ENCODE results near the gene ACAA2. TPM values are rescaled to one million over a fixed set of nuclear protein-coding genes. Genes with fewer than 3 reads are reported as not detected.

ACAA2 gene
- polyA plus RNA-seq, 1 donor (not counting 4 experiments of a cell fraction or from before 2014, with no cell fraction given) = 2.3 TPM

DNA sequence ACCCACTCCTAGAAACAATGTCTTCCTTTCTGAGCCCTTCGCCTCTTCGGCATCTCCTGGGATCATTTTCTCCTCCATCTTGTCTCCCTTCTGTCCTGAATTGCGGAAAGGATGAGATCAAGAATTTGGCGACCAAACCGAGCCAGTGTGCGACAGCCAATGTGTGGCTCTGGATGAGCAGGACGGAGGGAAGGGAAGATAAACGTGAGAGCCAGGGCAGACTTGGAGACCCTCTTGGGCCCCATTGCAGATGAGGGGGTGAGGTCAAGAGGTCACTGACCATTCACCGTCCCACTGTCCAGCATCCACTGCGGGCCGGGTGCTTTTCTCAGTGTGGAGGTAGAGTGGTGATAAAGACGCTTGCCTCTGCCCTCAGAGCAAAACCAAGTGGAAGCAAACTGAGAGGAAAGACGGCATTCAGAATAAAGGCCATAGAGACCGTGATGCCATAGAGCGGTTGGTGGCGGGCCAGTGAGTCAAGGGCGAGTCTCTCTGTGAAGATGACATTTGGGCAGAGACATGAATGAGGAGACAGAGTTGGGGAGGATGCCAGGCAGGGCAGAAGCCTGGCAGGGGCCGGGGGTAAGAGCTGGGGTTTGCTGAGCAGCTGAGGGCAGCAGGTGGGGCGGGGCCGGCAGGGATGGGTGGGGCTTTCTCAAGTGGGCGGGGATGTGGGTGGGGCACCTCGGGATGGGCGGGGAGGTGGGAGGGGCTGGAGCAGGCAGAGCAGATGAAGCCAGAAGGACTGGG, 55.6 kb downstream of the ACAA2 start:
- Histone ChIP-seq H4K20me1 (ENCODE audit: control insufficient read depth, extremely low read depth, insufficient read depth, low read length) (no peaks in the 10 kb centered on the region), H3K9me1 (ENCODE audit: control insufficient read depth, extremely low read depth, insufficient read depth, low read length) (no peaks in the 10 kb centered on the region), H2AFZ (ENCODE audit: control insufficient read depth, low read length) (no peak overlapping the region), H3K27me3 (ENCODE audit: control insufficient read depth, extremely low read depth, insufficient read depth, low read length) (no peaks in the 10 kb centered on the region), H3K4me1 (ENCODE audit: control insufficient read depth, extremely low read depth, insufficient read depth, low read length) (peaks cover 7% of the 10 kb centered on the region), H3K27ac (ENCODE audit: control insufficient read depth, insufficient read depth, low read length) (no peak overlapping the region), H3K79me2 (ENCODE audit: control insufficient read depth, insufficient read depth, low read length) (no peaks in the 10 kb centered on the region), H3K9ac (ENCODE audit: control insufficient read depth, extremely low read depth, insufficient read depth, low read length) (no peak overlapping the region), H3K9me3 (ENCODE audit: control insufficient read depth, low read depth, low read length) (no peaks in the 10 kb centered on the region), H3K4me2 (ENCODE audit: control insufficient read depth, extremely low read depth, insufficient read depth, low read depth, low read length) (no peak overlapping the region), H3K36me3 (ENCODE audit: control insufficient read depth in 2 of 2, extremely low read depth in 1 of 2, insufficient read depth in 2 of 2, low read length in 2 of 2) (no peaks in the 10 kb centered on the region), H3K4me3 (ENCODE audit: control insufficient read depth in 2 of 3, extremely low read depth in 1 of 3, insufficient read depth in 2 of 3, low read depth in 1 of 3, low read length in 3 of 3) (no peak overlapping the region)
- no peak for DNase-seq (ENCODE audit: low read depth, low spot score)
- dilution Hi-C loops (cut with MboI; ENCODE audit: extremely low pct_ligation_motif_present, low sequenced_read_pairs) = no loop called here
- TF ChIP-seq EZH2 (IDR thresholded peaks at IDR 0.05; ENCODE audit: low read length) = no peak
- TF ChIP-seq, protein P1, sequence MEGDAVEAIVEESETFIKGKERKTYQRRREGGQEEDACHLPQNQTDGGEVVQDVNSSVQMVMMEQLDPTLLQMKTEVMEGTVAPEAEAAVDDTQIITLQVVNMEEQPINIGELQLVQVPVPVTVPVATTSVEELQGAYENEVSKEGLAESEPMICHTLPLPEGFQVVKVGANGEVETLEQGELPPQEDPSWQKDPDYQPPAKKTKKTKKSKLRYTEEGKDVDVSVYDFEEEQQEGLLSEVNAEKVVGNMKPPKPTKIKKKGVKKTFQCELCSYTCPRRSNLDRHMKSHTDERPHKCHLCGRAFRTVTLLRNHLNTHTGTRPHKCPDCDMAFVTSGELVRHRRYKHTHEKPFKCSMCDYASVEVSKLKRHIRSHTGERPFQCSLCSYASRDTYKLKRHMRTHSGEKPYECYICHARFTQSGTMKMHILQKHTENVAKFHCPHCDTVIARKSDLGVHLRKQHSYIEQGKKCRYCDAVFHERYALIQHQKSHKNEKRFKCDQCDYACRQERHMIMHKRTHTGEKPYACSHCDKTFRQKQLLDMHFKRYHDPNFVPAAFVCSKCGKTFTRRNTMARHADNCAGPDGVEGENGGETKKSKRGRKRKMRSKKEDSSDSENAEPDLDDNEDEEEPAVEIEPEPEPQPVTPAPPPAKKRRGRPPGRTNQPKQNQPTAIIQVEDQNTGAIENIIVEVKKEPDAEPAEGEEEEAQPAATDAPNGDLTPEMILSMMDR (optimal IDR thresholded peaks at IDR 0.05 in 1 of 3, IDR thresholded peaks at IDR 0.05 in 1 of 3, conservative IDR thresholded peaks at IDR 0.05 in 1 of 3; ENCODE audit: extremely low read depth in 1 of 3, insufficient read depth in 2 of 3, low read length in 3 of 3) = no peak
- FAIRE-seq = no peak

GRCh38 chr18:49756671-49757362, 56.5 kb downstream of the ACAA2 start:
- H3K27me3 ChIP-seq (ENCODE audit: control insufficient read depth, extremely low read depth, insufficient read depth, low read length) = no peaks in the 10 kb centered on the region
- DNase-seq (ENCODE audit: low read depth, low spot score) (no peak), FAIRE-seq (no peak)
- no peak overlapping the region for H3K4me2 ChIP-seq (ENCODE audit: control insufficient read depth, extremely low read depth, insufficient read depth, low read depth, low read length)
- TF ChIP-seq EZH2 (IDR thresholded peaks at IDR 0.05; ENCODE audit: low read length) = no peak
- TF ChIP-seq, protein P1 (optimal IDR thresholded peaks at IDR 0.05 in 1 of 3, IDR thresholded peaks at IDR 0.05 in 1 of 3, conservative IDR thresholded peaks at IDR 0.05 in 1 of 3; ENCODE audit: extremely low read depth in 1 of 3, insufficient read depth in 2 of 3, low read length in 3 of 3) = no peak
- no peak overlapping the region for H3K4me3 ChIP-seq (ENCODE audit: control insufficient read depth in 2 of 3, extremely low read depth in 1 of 3, insufficient read depth in 2 of 3, low read depth in 1 of 3, low read length in 3 of 3)
- dilution Hi-C loops (cut with MboI; ENCODE audit: extremely low pct_ligation_motif_present, low sequenced_read_pairs) = no loop called here
- no peaks in the 10 kb centered on the region for H4K20me1 ChIP-seq (ENCODE audit: control insufficient read depth, extremely low read depth, insufficient read depth, low read length)
- H2AFZ ChIP-seq (ENCODE audit: control insufficient read depth, low read length) = no peak overlapping the region
- H3K9me3 ChIP-seq (ENCODE audit: control insufficient read depth, low read depth, low read length) = no peaks in the 10 kb centered on the region
- H3K4me1 ChIP-seq (ENCODE audit: control insufficient read depth, extremely low read depth, insufficient read depth, low read length) = peaks cover 7% of the 10 kb centered on the region
- H3K79me2 ChIP-seq (ENCODE audit: control insufficient read depth, insufficient read depth, low read length) = no peaks in the 10 kb centered on the region
- no peak overlapping the region for H3K9ac ChIP-seq (ENCODE audit: control insufficient read depth, extremely low read depth, insufficient read depth, low read length)
- H3K36me3 ChIP-seq (ENCODE audit: control insufficient read depth in 2 of 2, extremely low read depth in 1 of 2, insufficient read depth in 2 of 2, low read length in 2 of 2) = no peaks in the 10 kb centered on the region
- H3K9me1 ChIP-seq (ENCODE audit: control insufficient read depth, extremely low read depth, insufficient read depth, low read length) = no peaks in the 10 kb centered on the region
- H3K27ac ChIP-seq (ENCODE audit: control insufficient read depth, insufficient read depth, low read length) = no peak overlapping the region

Data from keratinocyte (primary cell).